D721Med (cell line): ENCODE results near the gene PSG7.
A peak's percentile ranks its signal among the peaks of the same experiment; 100 is the strongest.
"Not testable (repeated sequence)": the region's sequence is repeated elsewhere in the genome, so short reads cannot be mapped to it uniquely, and the experiment has no call there.

Experiments
- DNase-seq: peaks from one replicate; pipeline ENCODE4 v3.0.0; 2011; ENCODE audit warnings: low spot score; ENCODE audit not compliant: insufficient read length
- FAIRE-seq: peaks from 2 replicates; lab custom pipeline; 2011; peaks lifted over from hg19 to GRCh38; lab: Jason Lieb, UNC
- CTCF ChIP-seq: IDR thresholded peaks from 2 replicates; pipeline ENCODE4 v1.5.1; 2012; ENCODE audit warnings: mild to moderate bottlenecking, control low read depth; ENCODE audit not compliant: insufficient read depth; ENCODE audit errors: missing control alignments

Gene PSG7

DNA sequence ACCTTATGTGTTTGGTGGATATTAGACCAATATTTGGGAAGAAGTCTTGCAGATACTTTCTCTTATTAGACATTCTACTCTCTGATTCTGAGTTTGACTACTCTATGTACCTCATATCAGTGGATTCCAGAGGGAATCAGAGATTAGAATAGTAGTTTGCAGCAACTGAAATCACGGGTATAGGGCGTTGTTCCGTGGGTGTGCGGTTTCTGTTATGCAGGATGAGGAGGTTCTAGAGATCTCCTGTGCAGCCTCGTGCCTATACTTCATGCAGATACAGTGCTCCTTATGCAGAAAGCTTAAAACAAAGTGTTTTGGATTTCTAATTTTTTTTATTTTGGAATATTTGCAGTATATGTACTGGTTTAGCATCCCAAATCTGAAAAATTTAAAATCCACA, 25.3 kb downstream of the PSG7 start:
- FAIRE-seq, DNase-seq: not testable (repeated sequence)

- FAIRE-seq, DNase-seq: not testable (repeated sequence)
These were observed 30.8 kb downstream of the PSG7 start for GRCh38 chr19:42906162-42906561.

- FAIRE-seq, DNase-seq: not testable (repeated sequence)
These were observed 36.4 kb downstream of the PSG7 start for GRCh38 chr19:42900561-42900960.

DNA sequence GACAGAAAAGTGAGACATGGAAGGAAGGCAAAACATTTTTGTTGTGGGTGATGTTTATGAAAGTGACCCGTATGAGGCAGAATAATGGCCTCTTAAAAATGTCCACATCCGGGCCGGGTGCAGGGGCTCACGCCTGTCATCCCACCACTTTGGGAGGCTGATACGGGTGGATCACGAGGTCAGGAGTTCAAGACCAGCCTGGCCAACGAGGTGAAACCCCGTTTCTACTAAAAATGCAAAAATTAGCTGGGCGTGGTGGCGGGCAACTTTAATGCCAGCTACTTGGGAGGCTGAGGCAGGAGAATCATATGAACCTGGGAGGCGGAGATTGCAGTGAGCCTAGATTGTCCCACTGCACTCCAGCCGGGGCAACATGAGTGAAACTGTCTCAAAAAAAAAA, 37.3 kb downstream of the PSG7 start:
- not testable (repeated sequence) for FAIRE-seq

GRCh38 chr19:42899110-42899509, 37.9 kb downstream of the PSG7 start:
- DNase-seq, FAIRE-seq: not testable (repeated sequence)

More for the DNA sequence above, 37.3 kb downstream of the PSG7 start:
- DNase-seq, result not testable (repeated sequence)

DNA sequence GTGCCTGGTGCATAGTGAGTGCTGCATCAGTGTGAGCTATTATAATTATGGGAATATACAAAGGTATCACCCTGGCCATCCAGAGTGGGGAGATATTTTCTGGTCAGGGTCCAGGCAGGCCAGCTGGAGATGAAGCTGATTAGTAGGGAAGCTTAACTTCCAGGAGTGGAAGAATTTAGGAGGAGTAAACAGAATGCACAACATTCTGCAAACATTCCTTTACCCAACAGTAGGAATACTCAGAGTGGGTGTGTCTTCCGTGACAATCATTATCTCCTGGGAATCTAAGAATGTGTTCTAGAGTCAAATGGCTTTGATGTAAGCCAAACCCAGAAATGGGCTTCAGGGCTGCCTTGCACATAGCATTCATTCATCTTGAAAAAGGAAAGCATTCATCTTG, 38.4 kb downstream of the PSG7 start:
- not testable (repeated sequence) for FAIRE-seq, DNase-seq

GRCh38 chr19:42897729-42898128, 39.3 kb downstream of the PSG7 start:
- not testable (repeated sequence) for DNase-seq, FAIRE-seq

DNA sequence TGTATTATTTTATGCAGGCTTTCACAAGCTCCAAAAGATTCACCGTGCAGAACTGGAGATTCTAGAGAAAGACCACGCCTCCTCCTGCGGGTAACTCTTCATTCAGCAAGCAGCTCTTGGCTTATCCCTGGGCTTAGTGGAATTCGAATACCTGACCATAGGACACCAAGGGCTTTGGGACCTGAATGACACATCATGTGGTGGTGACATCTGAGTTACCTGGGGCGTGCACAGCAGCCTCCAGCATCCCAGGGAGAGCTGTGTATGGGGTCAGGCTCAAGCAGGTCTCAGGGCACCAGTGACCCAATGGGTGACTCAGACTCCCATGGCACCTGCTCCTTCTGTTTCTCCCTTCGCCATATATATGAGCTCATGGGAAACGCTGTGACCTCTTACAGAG, 46.6 kb downstream of the PSG7 start:
- not testable (repeated sequence) for DNase-seq, FAIRE-seq

DNA sequence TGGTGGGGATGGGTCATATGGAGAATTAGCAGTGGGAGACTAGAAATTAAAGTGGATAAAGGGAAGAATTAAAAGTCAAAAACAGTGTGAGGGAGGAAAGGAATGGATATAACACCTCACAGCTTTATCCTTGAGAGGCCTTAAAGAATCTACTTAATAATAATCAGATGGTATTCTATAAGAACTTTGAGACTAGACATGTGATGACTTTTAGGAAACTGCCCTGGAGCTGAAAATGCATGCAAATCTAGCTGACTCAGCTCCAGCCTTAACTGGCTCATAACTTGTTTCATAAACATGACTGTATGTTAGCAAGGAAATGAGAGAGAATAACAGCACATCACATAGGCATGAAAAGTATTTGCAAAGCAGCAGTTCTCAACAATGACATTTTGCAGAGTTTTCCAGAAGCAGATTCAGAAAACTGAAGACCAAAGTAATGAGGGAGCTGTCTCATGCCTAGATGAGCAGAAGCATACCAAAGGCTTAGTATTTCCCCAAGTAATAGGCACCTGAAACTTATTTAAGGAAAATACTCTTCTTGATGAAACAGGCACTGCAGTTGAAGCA, 49.0 kb downstream of the PSG7 start:
- not testable (repeated sequence) for DNase-seq, FAIRE-seq

DNA sequence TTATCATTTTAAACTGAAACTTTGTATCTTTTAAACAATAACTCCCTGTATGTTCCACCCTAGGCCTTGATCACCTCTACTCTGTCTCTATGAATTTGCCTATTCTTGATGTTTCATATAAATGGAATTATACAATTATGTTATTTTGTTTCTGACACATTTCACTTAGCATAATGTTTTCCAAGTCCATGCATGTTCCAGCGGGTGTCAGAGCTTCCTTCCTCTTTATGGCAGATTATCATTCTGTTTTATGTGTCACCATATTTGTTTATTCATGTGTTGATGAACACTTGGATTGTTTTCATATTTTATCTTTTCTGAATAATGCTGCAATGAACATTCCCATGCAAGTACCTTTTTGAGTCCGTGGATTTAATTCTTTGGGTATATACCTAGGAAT, 54.3 kb downstream of the PSG7 start:
- DNase-seq, FAIRE-seq: not testable (repeated sequence)

- FAIRE-seq, DNase-seq: not testable (repeated sequence)
These were observed 55.0 kb downstream of the PSG7 start for GRCh38 chr19:42882010-42882409.

GRCh38 chr19:42881279-42881678, 55.7 kb downstream of the PSG7 start:
- not testable (repeated sequence) for DNase-seq, FAIRE-seq
- TF ChIP-seq CTCF, result peak; percentile 37

DNA sequence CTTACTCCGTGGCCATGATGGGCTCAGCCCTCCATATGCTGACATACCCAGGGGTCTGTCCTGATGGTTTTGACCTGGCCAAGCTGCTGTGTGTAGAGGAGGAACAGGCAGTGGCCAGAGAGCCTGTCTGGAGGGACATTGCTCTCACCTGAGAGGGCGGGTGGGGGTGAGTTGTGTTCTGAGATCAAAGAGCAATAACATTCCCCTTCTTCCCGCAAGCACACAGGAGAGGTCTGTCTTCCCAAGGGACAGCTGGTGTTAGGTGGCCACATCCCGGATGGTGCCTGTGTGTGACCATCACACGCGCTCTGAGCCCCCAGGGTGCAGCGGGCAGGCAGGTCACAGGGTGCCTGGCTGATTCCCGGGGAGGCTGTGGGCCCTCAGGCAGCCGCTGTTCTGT, 56.4 kb downstream of the PSG7 start:
- FAIRE-seq, DNase-seq: not testable (repeated sequence)

DNA sequence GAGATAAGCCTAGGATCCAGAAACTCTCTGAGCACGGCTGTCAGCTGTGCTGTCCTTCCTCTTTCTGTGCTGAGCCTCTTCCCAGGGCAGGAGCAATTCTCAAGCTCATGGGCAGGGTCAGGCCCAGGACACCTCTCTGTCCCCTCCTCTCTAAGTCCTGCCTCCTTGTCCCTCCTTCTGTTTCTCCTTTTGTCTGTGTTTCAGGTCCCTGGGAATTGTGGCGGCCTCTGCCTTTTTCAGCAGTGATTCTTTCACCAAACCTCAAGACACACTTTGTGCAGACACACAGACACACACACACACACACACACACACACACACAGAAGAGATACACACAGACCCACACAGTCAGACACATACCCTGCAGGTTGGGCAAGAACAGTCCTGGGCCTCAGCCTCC, 57.4 kb downstream of the PSG7 start, which contains the start of gene PSG1:
TSS of gene PSG1 (minus strand) at position 101 of the 400 bp plus-strand sequence. CDS start 132 bp downstream, outside the sequence.
- no peak for DNase-seq
- TF ChIP-seq CTCF, result no peak
- no peak for FAIRE-seq

GRCh38 chr19:42876596-42876995, 60.4 kb downstream of the PSG7 start:
- DNase-seq, FAIRE-seq: not testable (repeated sequence)

GRCh38 chr19:42875881-42876280, 61.1 kb downstream of the PSG7 start:
- not testable (repeated sequence) for FAIRE-seq

DNA sequence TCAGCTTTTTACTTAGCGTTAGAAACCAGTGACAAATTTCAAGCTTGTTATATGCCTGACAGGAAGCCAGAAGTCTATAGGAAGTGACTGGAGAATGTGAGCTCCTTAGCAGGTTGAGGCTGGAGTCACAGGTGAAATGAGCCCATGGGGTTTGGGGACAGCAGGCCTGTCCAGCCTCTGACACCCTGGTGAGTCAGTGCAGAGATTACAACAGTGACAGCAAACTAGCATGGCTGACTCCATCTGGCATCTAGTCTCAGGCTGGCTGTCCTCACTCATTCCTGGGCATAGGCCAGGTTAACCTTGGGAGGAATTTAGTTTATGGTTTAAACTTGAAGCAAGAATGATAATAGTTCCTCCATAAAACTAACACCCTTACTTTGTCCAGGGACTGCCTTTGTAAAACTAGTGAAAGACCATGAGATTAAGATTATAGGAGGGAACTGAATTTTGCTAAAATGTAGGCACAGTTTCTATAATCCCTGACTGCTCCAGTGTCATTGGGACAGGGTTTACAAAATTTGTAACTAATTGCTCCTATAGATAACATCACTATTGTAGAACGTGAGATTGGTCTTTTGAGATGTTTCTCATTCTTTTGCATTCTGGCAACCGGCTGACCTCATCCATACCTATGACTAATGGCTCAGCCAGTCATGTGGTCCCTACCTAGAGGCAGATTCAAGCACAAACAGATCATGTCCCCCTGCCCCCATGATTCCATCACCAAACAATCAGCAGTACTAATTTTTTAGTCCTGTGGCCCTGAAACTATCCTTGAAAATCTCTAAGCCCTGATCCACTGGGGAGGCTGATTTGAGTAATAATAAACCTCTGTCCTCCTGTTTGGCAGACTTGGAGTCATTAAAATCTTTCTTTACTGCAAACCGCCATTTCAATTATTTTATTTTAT, 61.9 kb downstream of the PSG7 start:
- not testable (repeated sequence) for DNase-seq

More at GRCh38 chr19:42875881-42876280, 61.1 kb downstream of the PSG7 start:
- DNase-seq, result not testable (repeated sequence)

More for the DNA sequence above, 61.9 kb downstream of the PSG7 start:
- FAIRE-seq, result not testable (repeated sequence)
